ENCODE measurements around the gene ONECUT2.
"Not testable (repeated sequence)": the region's sequence is repeated elsewhere in the genome, so short reads cannot be mapped to it uniquely, and the experiment has no call there.

The ONECUT2 gene

GRCh38 chr18:57446322-57446721 lies 11.1 kb downstream of the ONECUT2 start:
- DNase-seq = no peak

- DNase-seq = no peak
Observed at GRCh38 chr18:57447154-57447621, 12.0 kb downstream of the ONECUT2 start.

- no peak for DNase-seq
Observed at GRCh38 chr18:57455576-57456129, 20.5 kb downstream of the ONECUT2 start.

GRCh38 chr18:57461652-57462269 lies 26.6 kb downstream of the ONECUT2 start:
- no peak for DNase-seq

GRCh38 chr18:57466307-57466706 lies 31.1 kb downstream of the ONECUT2 start:
- no peak for DNase-seq

- no peak for DNase-seq
Observed at GRCh38 chr18:57466745-57467409, 31.7 kb downstream of the ONECUT2 start.

- DNase-seq = no peak
Observed at GRCh38 chr18:57469884-57470283, 34.7 kb downstream of the ONECUT2 start.

GRCh38 chr18:57475408-57475807 lies 40.2 kb downstream of the ONECUT2 start:
- DNase-seq = no peak

GRCh38 chr18:57475903-57476302 lies 40.7 kb downstream of the ONECUT2 start:
- no peak for DNase-seq

- DNase-seq = no peak
Observed at GRCh38 chr18:57480733-57481132, 45.6 kb downstream of the ONECUT2 start.

GRCh38 chr18:57497372-57498294 lies 62.5 kb downstream of the ONECUT2 start:
- no peak for DNase-seq

- no peak for DNase-seq
Observed at GRCh38 chr18:57498682-57499256, 63.6 kb downstream of the ONECUT2 start.

- DNase-seq = no peak
Observed at GRCh38 chr18:57502624-57503023, 67.5 kb downstream of the ONECUT2 start.

GRCh38 chr18:57505231-57505630 lies 70.1 kb downstream of the ONECUT2 start:
- DNase-seq = no peak

GRCh38 chr18:57516056-57516455 lies 80.9 kb downstream of the ONECUT2 start:
- DNase-seq = no peak

- no peak for DNase-seq
Observed at GRCh38 chr18:57518533-57518932, 83.4 kb downstream of the ONECUT2 start.

GRCh38 chr18:57519668-57520424 lies 84.7 kb downstream of the ONECUT2 start:
- no peak for DNase-seq

- DNase-seq = not testable (repeated sequence)
Observed at GRCh38 chr18:57522348-57522747, 87.2 kb downstream of the ONECUT2 start.

GRCh38 chr18:57523171-57523956 lies 88.2 kb downstream of the ONECUT2 start:
- no peak for DNase-seq

- DNase-seq = no peak
Observed at GRCh38 chr18:57527556-57528229, 92.5 kb downstream of the ONECUT2 start.

- no peak for DNase-seq
Observed at GRCh38 chr18:57529151-57529550, 94.0 kb downstream of the ONECUT2 start.

Data from DMS79 treated with DMSO at 0.1 percent for 48 hours (cell line).